ENCODE measurements around the gene BRWD1. TPM values are rescaled to one million over a fixed set of nuclear protein-coding genes. Genes with fewer than 3 reads are reported as not detected.

BRWD1 gene
- total RNA-seq, 1 donor from 2014 or later: 62.1 TPM

DNA sequence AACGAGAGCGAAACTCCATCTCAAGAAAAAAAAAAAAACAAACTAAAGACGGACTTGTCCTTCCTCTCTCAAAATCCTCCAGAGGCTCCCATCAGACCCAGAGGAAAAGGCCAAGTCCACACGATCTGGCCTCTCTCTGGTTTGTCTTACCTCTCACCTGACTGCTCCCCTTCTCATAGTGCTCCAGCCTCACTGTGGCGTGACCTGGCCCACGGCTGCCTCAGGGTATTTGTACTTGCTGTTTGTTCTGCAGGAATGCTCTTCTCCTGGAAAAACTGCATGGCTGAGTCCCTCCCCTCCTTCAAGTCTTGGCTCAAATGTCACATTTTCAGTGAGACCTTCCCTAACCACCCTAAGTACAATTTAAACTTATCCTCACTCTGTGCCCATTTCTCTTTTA, 8.0 kb upstream of the BRWD1 start:
- Histone ChIP-seq H3K4me3 (no peak overlapping the region), H3K27ac (no peak overlapping the region), H3K9me3 (no peaks in the 10 kb centered on the region), H3K27me3 (no peaks in the 10 kb centered on the region), H3K36me3 (no peaks in the 10 kb centered on the region), H3K4me1 (no peaks in the 10 kb centered on the region)
- no peak for TF ChIP-seq POLR2A (IDR thresholded peaks at IDR 0.05)
- intact Hi-C loops (cut with DNase I): no loop called here
- no peak for DNase-seq (ENCODE audit: extremely low spot score in 2 of 2)

GRCh38 chr21:39319814-39320332, 6.4 kb upstream of the BRWD1 start:
- Histone ChIP-seq H3K27ac (no peak overlapping the region), H3K4me1 (peaks cover 1% of the 10 kb centered on the region)

GRCh38 chr21:39319251-39319756, 5.9 kb upstream of the BRWD1 start:
- intact Hi-C loops (cut with DNase I): no loop called here
- Histone ChIP-seq H3K4me3 (no peak overlapping the region), H3K27me3 (no peaks in the 10 kb centered on the region), H3K9me3 (no peaks in the 10 kb centered on the region), H3K27ac (no peak overlapping the region), H3K36me3 (no peaks in the 10 kb centered on the region), H3K4me1 (peaks cover 7% of the 10 kb centered on the region)
- no peak for DNase-seq (ENCODE audit: extremely low spot score in 2 of 2)
- TF ChIP-seq POLR2A (IDR thresholded peaks at IDR 0.05) (no peak), CTCF (IDR thresholded peaks at IDR 0.05) (no peak), POLR2AphosphoS5 (IDR thresholded peaks at IDR 0.05; ENCODE audit: insufficient read depth in 1 of 2, low read depth in 1 of 2) (no peak)

More at GRCh38 chr21:39319814-39320332, 6.4 kb upstream of the BRWD1 start:
- Histone ChIP-seq H3K4me3 (no peak overlapping the region), H3K27me3 (no peaks in the 10 kb centered on the region), H3K36me3 (no peaks in the 10 kb centered on the region), H3K9me3 (no peaks in the 10 kb centered on the region)
- intact Hi-C loops (cut with DNase I): no loop called here
- DNase-seq (ENCODE audit: extremely low spot score in 2 of 2): no peak
- TF ChIP-seq POLR2A (IDR thresholded peaks at IDR 0.05): no peak
- no peak for TF ChIP-seq POLR2AphosphoS5 (IDR thresholded peaks at IDR 0.05; ENCODE audit: insufficient read depth in 1 of 2, low read depth in 1 of 2)
- TF ChIP-seq CTCF (IDR thresholded peaks at IDR 0.05): no peak

DNA sequence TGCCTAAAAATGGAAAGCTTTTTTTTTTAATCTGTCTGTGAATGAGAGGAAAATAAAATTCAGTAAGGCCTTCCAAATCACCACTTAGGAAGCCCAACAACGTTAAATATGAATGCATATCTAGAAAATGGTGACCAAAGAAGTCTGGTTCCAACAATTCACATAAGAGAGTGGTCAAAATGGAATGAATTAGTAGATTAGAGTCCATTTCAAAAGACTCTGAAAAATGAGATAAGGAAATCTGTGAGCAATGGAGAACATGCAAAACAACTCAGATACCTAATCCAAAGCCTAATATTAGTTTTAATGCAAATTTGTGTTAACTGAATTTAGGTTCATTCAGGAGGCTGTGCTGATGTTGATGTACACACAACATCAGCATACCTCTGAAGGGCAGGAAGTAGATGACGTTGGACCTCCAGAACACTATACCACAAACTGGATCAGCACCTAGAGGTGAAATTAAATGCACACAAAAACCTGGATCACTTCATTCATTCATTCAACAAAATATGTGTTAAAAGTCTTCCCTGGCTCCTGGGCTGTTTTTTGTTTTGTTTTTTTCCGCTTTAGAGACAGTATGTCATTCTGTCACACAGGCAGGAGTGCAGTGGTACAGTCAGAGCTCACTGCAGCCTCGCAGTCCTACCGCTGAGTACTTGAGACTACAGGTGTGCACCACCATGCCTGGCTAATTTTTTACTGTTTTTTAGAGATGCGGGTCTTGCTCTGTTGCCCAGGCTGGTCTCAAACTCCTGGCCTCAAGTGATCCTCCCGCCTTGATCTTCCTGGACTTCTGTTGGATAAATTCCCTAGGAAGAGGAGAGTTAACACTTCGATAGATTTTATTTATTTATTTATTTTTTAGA, 4.9 kb upstream of the BRWD1 start:
- Histone ChIP-seq H3K9me3 (no peaks in the 10 kb centered on the region), H3K4me1 (peaks cover 8% of the 10 kb centered on the region), H3K27ac (no peak overlapping the region), H3K4me3 (no peak overlapping the region), H3K27me3 (no peaks in the 10 kb centered on the region), H3K36me3 (no peaks in the 10 kb centered on the region)
- DNase-seq (ENCODE audit: extremely low spot score in 2 of 2): no peak
- TF ChIP-seq CTCF (IDR thresholded peaks at IDR 0.05): no peak
- TF ChIP-seq POLR2A (IDR thresholded peaks at IDR 0.05): no peak
- no peak for TF ChIP-seq POLR2AphosphoS5 (IDR thresholded peaks at IDR 0.05; ENCODE audit: insufficient read depth in 1 of 2, low read depth in 1 of 2)
- intact Hi-C loops (cut with DNase I): no loop called here

- no peak overlapping the region for H3K27ac ChIP-seq
- no peaks in the 10 kb centered on the region for H3K27me3 ChIP-seq
- peaks cover 8% of the 10 kb centered on the region for H3K4me1 ChIP-seq
- H3K9me3 ChIP-seq: no peaks in the 10 kb centered on the region
- no peak overlapping the region for H3K4me3 ChIP-seq
- no peak for DNase-seq (ENCODE audit: extremely low spot score in 2 of 2)
- intact Hi-C loops (cut with DNase I): no loop called here
- TF ChIP-seq POLR2AphosphoS5 (IDR thresholded peaks at IDR 0.05; ENCODE audit: insufficient read depth in 1 of 2, low read depth in 1 of 2) (no peak), POLR2A (IDR thresholded peaks at IDR 0.05) (no peak), CTCF (IDR thresholded peaks at IDR 0.05) (no peak)
- H3K36me3 ChIP-seq: no peaks in the 10 kb centered on the region
Observed at GRCh38 chr21:39317134-39318090, 4.0 kb upstream of the BRWD1 start.

Measured in vagina (tissue), 2 donors.